Neural cell (in vitro differentiated cells): ENCODE results near the gene STXBP2. TPM values are rescaled to one million over a fixed set of nuclear protein-coding genes. Genes with fewer than 3 reads are reported as not detected.

Source experiments
- H2AFZ ChIP-seq: fragments of 200-600, 300-800 bp; sonication (generic), shearing (Covaris generic); 2 replicates; pipeline ENCODE4 v1.6.0; 2014; ENCODE audit warnings: low read depth, mild to moderate bottlenecking, antibody characterized with exemption, low read length, moderate library complexity
- H3F3A ChIP-seq: fragments of 200-600 bp; shearing (Covaris generic); 2 replicates; pipeline ENCODE4 v1.6.1; 2016; ENCODE audit warnings: mild to moderate bottlenecking, moderate library complexity, mixed read lengths, antibody characterized with exemption, low read length; ENCODE audit not compliant: insufficient read depth, poor library complexity, severe bottlenecking
- H3K27ac ChIP-seq: fragments of 200-600, 300-800 bp; sonication (generic), shearing (Covaris generic); 2 replicates; pipeline ENCODE4 v1.5.1; 2014; ENCODE audit warnings: mild to moderate bottlenecking, low read length, moderate library complexity
- H3K27me3 ChIP-seq: fragments of 300-800, 200-600 bp; sonication (generic), shearing (Covaris generic); 2 replicates; pipeline ENCODE4 v1.6.0; 2014; ENCODE audit warnings: mild to moderate bottlenecking, low read depth, low read length, moderate library complexity; ENCODE audit not compliant: insufficient read depth
- H3K36me3 ChIP-seq: fragments of 300-800, 200-600 bp; sonication (generic), shearing (Covaris generic); 2 replicates; pipeline ENCODE4 v1.5.1; 2014; ENCODE audit warnings: mild to moderate bottlenecking, antibody characterized with exemption, low read length, moderate library complexity; ENCODE audit not compliant: insufficient read depth
- H3K4me2 ChIP-seq: fragments of 300-800, 200-600 bp; sonication (generic), shearing (Covaris generic); 2 replicates; pipeline ENCODE4 v1.6.0; 2014; ENCODE audit warnings: mild to moderate bottlenecking, low read length
- H3K4me3 ChIP-seq: fragments of 300-800, 200-600 bp; sonication (generic), shearing (Covaris generic); 2 replicates; pipeline ENCODE4 v1.5.1; 2014; ENCODE audit warnings: mild to moderate bottlenecking, low read length, moderate library complexity
- H3K79me2 ChIP-seq: fragments of 200-600 bp; shearing (Covaris generic); replicated peaks from 2 replicates; pipeline ENCODE4 v1.6.0; 2014; ENCODE audit warnings: mild to moderate bottlenecking, low read length, moderate library complexity; ENCODE audit not compliant: insufficient read depth
- H3K9ac ChIP-seq: fragments of 300-800, 200-600 bp; sonication (generic), shearing (Covaris generic); 2 replicates; pipeline ENCODE4 v1.6.1; 2016; ENCODE audit warnings: mild to moderate bottlenecking, low read length, mixed read lengths
- H3K9me2 ChIP-seq: fragments of 200-600 bp; shearing (Covaris generic); 2 replicates; pipeline ENCODE4 v1.6.1; 2016; ENCODE audit warnings: mild to moderate bottlenecking, low read length, mixed read lengths; ENCODE audit not compliant: insufficient read depth
- H3K9me3 ChIP-seq: fragments of 200-600, 300-800 bp; sonication (generic), shearing (Covaris generic); 2 replicates; pipeline ENCODE4 v1.6.1; 2016; ENCODE audit warnings: mild to moderate bottlenecking, mixed run types, low read length, moderate library complexity, mixed read lengths
- H4K20me1 ChIP-seq: fragments of 200-600 bp; shearing (Covaris generic); 2 replicates; pipeline ENCODE4 v1.6.1; 2016; ENCODE audit warnings: mild to moderate bottlenecking, mixed run types; ENCODE audit not compliant: insufficient read depth
- EP300 ChIP-seq: fragments of 450-650 bp; conservative IDR thresholded peaks from 2 replicates; pipeline ENCODE4 v1.6.1; 2014; ENCODE audit warnings: antibody characterized with exemption, mild to moderate bottlenecking, moderate library complexity; ENCODE audit not compliant: poor library complexity, severe bottlenecking
- EZH2 ChIP-seq: fragments of 200-600, 300-800 bp; shearing (Covaris generic), sonication (generic); IDR thresholded peaks from 2 replicates; pipeline ENCODE4 v1.6.1; 2014; ENCODE audit warnings: antibody characterized with exemption, low read length, borderline replicate concordance, mild to moderate bottlenecking; ENCODE audit not compliant: insufficient read depth, poor library complexity, severe bottlenecking
- MXI1 ChIP-seq: fragments of 450-650 bp; conservative IDR thresholded peaks from 2 replicates; pipeline ENCODE4 v1.6.1; 2014; ENCODE audit warnings: antibody characterized with exemption, mild to moderate bottlenecking; ENCODE audit not compliant: poor library complexity, severe bottlenecking
- POLR2AphosphoS5 ChIP-seq: IDR thresholded peaks from 2 replicates; pipeline ENCODE4 v1.6.1; 2012
- RAD21 ChIP-seq: fragments of 450-650 bp; conservative IDR thresholded peaks from 2 replicates; pipeline ENCODE4 v1.6.1; 2014; ENCODE audit warnings: antibody characterized with exemption, mild to moderate bottlenecking, moderate library complexity
- REST ChIP-seq: IDR thresholded peaks from 2 replicates; pipeline ENCODE4 v1.6.1; 2012; ENCODE audit warnings: borderline replicate concordance
- SMC3 ChIP-seq: fragments of 450-650 bp; conservative IDR thresholded peaks from 2 replicates; pipeline ENCODE4 v1.6.1; 2014; ENCODE audit warnings: antibody characterized with exemption, mild to moderate bottlenecking, moderate library complexity; ENCODE audit not compliant: poor library complexity
- TAF1 ChIP-seq: IDR thresholded peaks from 2 replicates; pipeline ENCODE4 v1.6.1; 2012; ENCODE audit warnings: low read depth
- polyA plus RNA-seq: library from polyadenylated mRNA; depleted of rRNA; stranded (reverse); fragments of >200 nt; gene quantifications from 2 replicates; pipeline ENCODE4 v1.2.3, GENCODE V29; 2014
- TF ChIP-seq, protein P1 (sequence below): fragments of 450-650 bp; IDR thresholded peaks from 2 replicates; pipeline ENCODE4 v1.5.1; 2014; ENCODE audit warnings: antibody characterized with exemption, mild to moderate bottlenecking, moderate library complexity; ENCODE audit not compliant: poor library complexity, severe bottlenecking

The STXBP2 gene
- polyA plus RNA-seq, 1 donor from 2014 or later, result 1.7 TPM

DNA sequence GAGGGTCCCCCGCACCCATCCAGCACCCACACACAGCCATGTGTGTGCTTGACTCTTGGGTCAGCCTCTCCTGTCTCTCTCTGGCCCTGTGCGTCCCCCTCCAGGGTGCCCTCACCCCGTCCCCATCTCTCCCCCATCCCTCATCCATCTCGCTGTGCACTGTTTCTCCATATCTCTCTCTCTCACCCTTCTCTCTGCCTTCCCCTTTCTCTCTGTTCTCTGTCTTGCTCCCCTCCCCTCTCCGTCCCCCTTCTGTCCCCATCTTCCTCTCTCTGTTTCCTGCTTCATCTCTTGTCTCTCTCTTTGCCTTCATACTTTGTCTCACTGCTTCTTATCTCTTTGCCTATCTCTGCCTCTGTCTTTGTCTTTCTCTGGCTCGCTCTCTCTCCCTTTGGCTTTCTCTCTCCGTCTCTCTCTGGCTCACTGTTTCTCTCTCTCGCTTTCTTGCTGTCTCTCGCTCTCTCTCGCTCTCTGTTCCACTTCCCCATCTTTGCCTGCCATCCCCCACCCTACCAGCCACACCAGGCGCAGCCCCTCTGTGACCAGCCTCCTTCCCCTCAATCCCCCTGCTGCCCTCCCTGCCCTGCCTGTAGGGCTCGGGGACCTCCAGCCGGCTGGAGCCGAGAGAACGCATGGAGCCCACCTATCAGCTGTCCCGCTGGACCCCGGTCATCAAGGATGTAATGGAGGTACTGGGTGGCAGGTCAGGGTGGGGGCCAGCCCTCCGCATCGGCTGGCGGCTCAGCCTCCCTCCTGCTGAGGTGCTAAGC is 8.9 kb downstream of the STXBP2 start:
- Histone ChIP-seq H3F3A (no peaks in the 10 kb centered on the region), H3K4me3 (no peak overlapping the region), H3K27ac (no peak overlapping the region), H3K9ac (no peak overlapping the region), H4K20me1 (no peaks in the 10 kb centered on the region), H3K9me3 (no peaks in the 10 kb centered on the region), H3K4me2 (no peak overlapping the region), H3K36me3 (no peaks in the 10 kb centered on the region), H3K9me2 (no peaks in the 10 kb centered on the region), H3K79me2 (no peaks in the 10 kb centered on the region), H3K27me3 (no peaks in the 10 kb centered on the region), H2AFZ (no peak overlapping the region)
- TF ChIP-seq, protein P1, sequence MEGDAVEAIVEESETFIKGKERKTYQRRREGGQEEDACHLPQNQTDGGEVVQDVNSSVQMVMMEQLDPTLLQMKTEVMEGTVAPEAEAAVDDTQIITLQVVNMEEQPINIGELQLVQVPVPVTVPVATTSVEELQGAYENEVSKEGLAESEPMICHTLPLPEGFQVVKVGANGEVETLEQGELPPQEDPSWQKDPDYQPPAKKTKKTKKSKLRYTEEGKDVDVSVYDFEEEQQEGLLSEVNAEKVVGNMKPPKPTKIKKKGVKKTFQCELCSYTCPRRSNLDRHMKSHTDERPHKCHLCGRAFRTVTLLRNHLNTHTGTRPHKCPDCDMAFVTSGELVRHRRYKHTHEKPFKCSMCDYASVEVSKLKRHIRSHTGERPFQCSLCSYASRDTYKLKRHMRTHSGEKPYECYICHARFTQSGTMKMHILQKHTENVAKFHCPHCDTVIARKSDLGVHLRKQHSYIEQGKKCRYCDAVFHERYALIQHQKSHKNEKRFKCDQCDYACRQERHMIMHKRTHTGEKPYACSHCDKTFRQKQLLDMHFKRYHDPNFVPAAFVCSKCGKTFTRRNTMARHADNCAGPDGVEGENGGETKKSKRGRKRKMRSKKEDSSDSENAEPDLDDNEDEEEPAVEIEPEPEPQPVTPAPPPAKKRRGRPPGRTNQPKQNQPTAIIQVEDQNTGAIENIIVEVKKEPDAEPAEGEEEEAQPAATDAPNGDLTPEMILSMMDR, result no peak
- TF ChIP-seq RAD21 (no peak), POLR2AphosphoS5 (no peak), EZH2 (no peak), EP300 (no peak), REST (no peak), TAF1 (no peak), MXI1 (no peak), SMC3 (no peak)

DNA sequence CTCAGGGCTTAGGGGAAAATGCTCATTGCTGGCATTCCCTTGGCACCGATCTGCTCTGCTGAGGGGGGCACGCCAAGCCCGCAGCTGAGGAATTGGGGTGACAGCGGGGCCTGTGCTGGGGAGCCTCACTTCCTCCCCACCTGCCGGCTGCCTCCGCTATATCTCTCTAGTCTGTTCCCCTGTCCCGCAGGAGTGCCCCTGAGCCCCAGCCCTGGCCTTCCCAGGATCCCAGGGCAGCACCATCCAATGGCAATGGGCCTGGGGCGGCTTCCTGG is 9.5 kb downstream of the STXBP2 start:
- H3K27ac ChIP-seq, result no peak overlapping the region
- H3K9me3 ChIP-seq, result no peaks in the 10 kb centered on the region
- no peak for TF ChIP-seq TAF1
- TF ChIP-seq REST, result no peak
- TF ChIP-seq POLR2AphosphoS5, result no peak
- TF ChIP-seq SMC3, result no peak
- TF ChIP-seq EZH2, result no peak
- TF ChIP-seq EP300, result no peak
- no peak for TF ChIP-seq RAD21
- TF ChIP-seq, protein P1, result no peak
- TF ChIP-seq MXI1, result no peak
- no peaks in the 10 kb centered on the region for H4K20me1 ChIP-seq
- no peaks in the 10 kb centered on the region for H3K9me2 ChIP-seq
- H3K4me3 ChIP-seq, result no peak overlapping the region
- H2AFZ ChIP-seq, result no peak overlapping the region
- H3K36me3 ChIP-seq, result no peaks in the 10 kb centered on the region
- no peak overlapping the region for H3K4me2 ChIP-seq
- H3K79me2 ChIP-seq, result no peaks in the 10 kb centered on the region
- peaks cover 3% of the 10 kb centered on the region for H3K27me3 ChIP-seq
- H3F3A ChIP-seq, result no peaks in the 10 kb centered on the region
- H3K9ac ChIP-seq, result no peak overlapping the region
